Vagina (tissue), 2 donors: ENCODE measurements around the gene HPCAL1.
"Not testable (repeated sequence)": the region's sequence is repeated elsewhere in the genome, so short reads cannot be mapped to it uniquely, and the experiment has no call there.

Experiments
- CTCF ChIP-seq, 3 experiments: fragments of 450-650 bp in 2 of 3; fragments of 200-600 bp in 1 of 3; sonication (generic) in 1 of 3; IDR thresholded peaks; one replicate each; pipeline ENCODE4 v1.5.1; 2017 to 2019; ENCODE audit warnings: antibody characterized with exemption in 3 of 3, mild to moderate bottlenecking in 2 of 3, moderate library complexity in 2 of 3
- POLR2A ChIP-seq, 2 donors: fragments of 450-650 bp; IDR thresholded peaks; one replicate each; pipeline ENCODE4 v1.6.1; 2017; ENCODE audit warnings: antibody characterized with exemption in 2 of 2, mild to moderate bottlenecking in 2 of 2, moderate library complexity in 2 of 2
- POLR2AphosphoS5 ChIP-seq, 2 donors: sonication (generic); formaldehyde crosslinking; IDR thresholded peaks; one replicate each; pipeline ENCODE4 v1.9.0; 2017; ENCODE audit warnings: antibody characterized with exemption in 2 of 2, mild to moderate bottlenecking in 2 of 2, low read depth in 1 of 2; ENCODE audit not compliant: insufficient read depth in 1 of 2

DNA sequence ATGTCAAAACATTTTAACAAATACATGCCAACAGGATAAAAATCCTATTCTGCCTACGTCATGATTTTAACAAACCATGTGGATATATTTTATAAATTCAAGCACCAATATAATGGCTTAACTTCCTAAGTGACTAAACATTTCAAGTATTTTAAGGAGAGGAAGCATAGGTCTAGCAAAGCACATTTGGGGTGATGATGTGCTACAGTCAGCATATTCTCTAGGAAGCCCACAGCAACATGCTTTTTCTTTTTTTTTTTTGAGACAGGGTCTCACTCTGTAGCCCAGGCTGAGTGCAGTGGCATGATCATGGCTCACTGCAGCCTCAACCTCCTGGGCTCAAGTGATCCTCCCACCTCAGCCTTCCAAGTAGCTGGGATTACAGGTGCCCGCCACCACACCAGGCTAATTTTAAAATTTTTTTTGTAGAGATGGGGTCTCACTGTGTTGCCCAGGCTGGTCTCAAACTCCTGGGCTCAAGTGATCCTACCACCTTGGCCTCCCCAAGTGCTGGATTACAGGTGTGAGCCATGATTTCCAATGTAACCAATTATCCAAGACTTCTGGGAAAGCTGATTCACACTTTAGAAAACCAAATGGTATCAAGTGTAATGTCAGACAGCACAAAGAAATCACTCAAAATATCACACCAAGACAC, 139.9 kb downstream of the HPCAL1 start:
- TF ChIP-seq POLR2A (IDR thresholded peaks at IDR 0.05); POLR2AphosphoS5 (IDR thresholded peaks at IDR 0.05; ENCODE audit: insufficient read depth in 1 of 2, low read depth in 1 of 2); CTCF (IDR thresholded peaks at IDR 0.05): not testable (repeated sequence)
